HAP-1 (cell line): ENCODE measurements around the gene COL23A1.
"Not testable (repeated sequence)": the region's sequence is repeated elsewhere in the genome, so short reads cannot be mapped to it uniquely, and the experiment has no call there.

ENCODE experiments used
- DNase-seq, 2 experiments: peaks; one replicate each; pipeline ENCODE4 v3.0.0-alpha.2; 2016 to 2020; ENCODE audit warnings: low spot score in 2 of 2
- H3K27me3 ChIP-seq: fragments of 250-450 bp; sonication (Bioruptor Pico); 2 replicates; pipeline ENCODE4 v1.5.1; 2020; ENCODE audit warnings: low read depth, mild to moderate bottlenecking, moderate library complexity
- H3K36me3 ChIP-seq: fragments of 250-450 bp; sonication (Bioruptor Pico); replicated peaks from 2 replicates; pipeline ENCODE4 v1.5.1; 2020; ENCODE audit warnings: mild to moderate bottlenecking
- H3K4me1 ChIP-seq: fragments of 250-450 bp; sonication (Bioruptor Pico); 2 replicates; pipeline ENCODE4 v1.5.1; 2020; ENCODE audit warnings: mild to moderate bottlenecking
- H3K4me3 ChIP-seq: fragments of 250-450 bp; sonication (Bioruptor Pico); 2 replicates; pipeline ENCODE4 v1.5.1; 2020; ENCODE audit warnings: mild to moderate bottlenecking, moderate library complexity
- H3K9me3 ChIP-seq: fragments of 250-450 bp; sonication (Bioruptor Pico); 2 replicates; pipeline ENCODE4 v1.5.1; 2020; ENCODE audit warnings: mild to moderate bottlenecking, moderate library complexity
- in situ Hi-C: fragments of 300-500 bp; cut with MboI; formaldehyde crosslinking; loops from 3 replicates; pipeline ENCODE4 v1.14.3; 2020; ENCODE audit warnings: low sequenced_read_pairs, inconsistent platforms, mixed read lengths

Gene COL23A1

GRCh38 chr5:178203670-178204181, 386.5 kb downstream of the COL23A1 start:
- Histone ChIP-seq H3K27me3 (no peaks in the 10 kb centered on the region), H3K4me1 (peaks cover 7% of the 10 kb centered on the region), H3K4me3 (peak overlapping the region; percentile 61), H3K9me3 (no peaks in the 10 kb centered on the region), H3K36me3 (peaks cover 42% of the 10 kb centered on the region)
- no peak for DNase-seq
- in situ Hi-C loops = no loop called here

- DNase-seq = no peak
- Histone ChIP-seq H3K4me1 (peaks cover 7% of the 10 kb centered on the region), H3K9me3 (no peaks in the 10 kb centered on the region), H3K27me3 (no peaks in the 10 kb centered on the region), H3K36me3 (peaks cover 30% of the 10 kb centered on the region), H3K4me3 (no peak overlapping the region)
- in situ Hi-C loops = no loop called here
Measured at GRCh38 chr5:178202541-178202940, 387.7 kb downstream of the COL23A1 start.

- no peak for DNase-seq
- Histone ChIP-seq H3K4me1 (peaks cover 7% of the 10 kb centered on the region), H3K4me3 (no peak overlapping the region), H3K36me3 (peaks cover 24% of the 10 kb centered on the region), H3K27me3 (no peaks in the 10 kb centered on the region), H3K9me3 (no peaks in the 10 kb centered on the region)
- in situ Hi-C loops = no loop called here
Measured at GRCh38 chr5:178201927-178202235, 388.3 kb downstream of the COL23A1 start.

- no peak for DNase-seq
- no peaks in the 10 kb centered on the region for H3K27me3 ChIP-seq
- in situ Hi-C loops = no loop called here
- no peak overlapping the region for H3K4me3 ChIP-seq
- H3K36me3 ChIP-seq = peaks cover 19% of the 10 kb centered on the region
- H3K9me3 ChIP-seq = no peaks in the 10 kb centered on the region
- H3K4me1 ChIP-seq = peaks cover 5% of the 10 kb centered on the region
Measured at GRCh38 chr5:178201221-178201926, 388.8 kb downstream of the COL23A1 start.

GRCh38 chr5:178199581-178200434, 390.4 kb downstream of the COL23A1 start:
- in situ Hi-C loops = no loop called here
- H3K36me3 ChIP-seq = peaks cover 4% of the 10 kb centered on the region
- no peak for DNase-seq
- no peaks in the 10 kb centered on the region; the same call in 1 of the 2 replicates for H3K4me1 ChIP-seq
- H3K4me3 ChIP-seq = no peak overlapping the region
- H3K27me3 ChIP-seq = no peaks in the 10 kb centered on the region
- no peaks in the 10 kb centered on the region for H3K9me3 ChIP-seq

- in situ Hi-C loops = no loop called here
- Histone ChIP-seq H3K36me3 (no peaks in the 10 kb centered on the region), H3K4me1 (no peaks in the 10 kb centered on the region; the same call in 1 of the 2 replicates), H3K4me3 (no peak overlapping the region), H3K27me3 (peaks cover 3% of the 10 kb centered on the region; the same call in 1 of the 2 replicates), H3K9me3 (no peaks in the 10 kb centered on the region)
- DNase-seq = no peak
Measured at GRCh38 chr5:178198706-178199105, 391.5 kb downstream of the COL23A1 start.

- H3K9me3 ChIP-seq, H3K4me3 ChIP-seq, H3K4me1 ChIP-seq, in situ Hi-C loops, H3K27me3 ChIP-seq, H3K36me3 ChIP-seq, DNase-seq: not testable (repeated sequence)
Measured at GRCh38 chr5:178198151-178198550, 392.0 kb downstream of the COL23A1 start.

GRCh38 chr5:178196986-178197385, 393.2 kb downstream of the COL23A1 start:
- in situ Hi-C loops = no loop called here
- DNase-seq = no peak
- Histone ChIP-seq H3K4me1 (no peaks in the 10 kb centered on the region), H3K27me3 (peaks cover 3% of the 10 kb centered on the region; the same call in 1 of the 2 replicates), H3K9me3 (no peaks in the 10 kb centered on the region; the same call in 1 of the 2 replicates), H3K4me3 (no peak overlapping the region), H3K36me3 (no peaks in the 10 kb centered on the region)

- Histone ChIP-seq H3K36me3 (no peaks in the 10 kb centered on the region), H3K4me3 (no peak overlapping the region), H3K9me3 (no peaks in the 10 kb centered on the region; the same call in 1 of the 2 replicates), H3K27me3 (peaks cover 3% of the 10 kb centered on the region; the same call in 1 of the 2 replicates), H3K4me1 (no peaks in the 10 kb centered on the region)
- in situ Hi-C loops = no loop called here
- no peak for DNase-seq
Measured at GRCh38 chr5:178196281-178196812, 393.8 kb downstream of the COL23A1 start.

- in situ Hi-C loops = no loop called here
- Histone ChIP-seq H3K4me1 (no peaks in the 10 kb centered on the region), H3K27me3 (peaks cover 3% of the 10 kb centered on the region; the same call in 1 of the 2 replicates), H3K4me3 (no peak overlapping the region), H3K9me3 (no peaks in the 10 kb centered on the region; the same call in 1 of the 2 replicates), H3K36me3 (no peaks in the 10 kb centered on the region)
- DNase-seq = no peak
Measured at GRCh38 chr5:178194026-178194425, 396.2 kb downstream of the COL23A1 start.

GRCh38 chr5:178193251-178193809, 396.9 kb downstream of the COL23A1 start:
- Histone ChIP-seq H3K4me1 (no peaks in the 10 kb centered on the region), H3K36me3 (no peaks in the 10 kb centered on the region), H3K27me3 (peaks cover 3% of the 10 kb centered on the region; the same call in 1 of the 2 replicates), H3K9me3 (no peaks in the 10 kb centered on the region; the same call in 1 of the 2 replicates), H3K4me3 (no peak overlapping the region)
- DNase-seq = no peak
- in situ Hi-C loops = no loop called here

GRCh38 chr5:178192787-178193186, 397.4 kb downstream of the COL23A1 start:
- Histone ChIP-seq H3K36me3 (no peaks in the 10 kb centered on the region), H3K9me3 (no peaks in the 10 kb centered on the region; the same call in 1 of the 2 replicates), H3K4me1 (no peaks in the 10 kb centered on the region), H3K4me3 (no peak overlapping the region), H3K27me3 (peaks cover 3% of the 10 kb centered on the region; the same call in 1 of the 2 replicates)
- DNase-seq = no peak
- in situ Hi-C loops = no loop called here

GRCh38 chr5:178192244-178192643, 397.9 kb downstream of the COL23A1 start:
- Histone ChIP-seq H3K36me3 (no peaks in the 10 kb centered on the region), H3K4me1 (no peaks in the 10 kb centered on the region), H3K9me3 (no peaks in the 10 kb centered on the region; the same call in 1 of the 2 replicates), H3K27me3 (peaks cover 3% of the 10 kb centered on the region; the same call in 1 of the 2 replicates), H3K4me3 (no peak overlapping the region)
- no peak for DNase-seq
- in situ Hi-C loops = no loop called here
